ENCODE results near the gene CNGA3.

- TF ChIP-seq CTCF (IDR thresholded peaks at IDR 0.05) (no peak), POLR2AphosphoS5 (IDR thresholded peaks at IDR 0.05) (no peak), POLR2A (IDR thresholded peaks at IDR 0.05) (no peak)
Observed at GRCh38 chr2:98298683-98299164, 47.5 kb upstream of the CNGA3 start.

Measured in breast epithelium (tissue), 3 donors.